B cell (primary cell): ENCODE results near the gene SPEM3. TPM values are rescaled to one million over a fixed set of nuclear protein-coding genes. Genes with fewer than 3 reads are reported as not detected.
A peak's percentile ranks its signal among the peaks of the same experiment; 100 is the strongest.

Experiments used
- ATAC-seq: fragments of 200-7000 bp; cut with Tn5 transposase; one replicate; pipeline ENCODE4 v1.10.0; 2021; ENCODE audit warnings: low read depth, mild to moderate bottlenecking, moderate number of reproducible peaks, moderate library complexity
- CTCF ChIA-PET: fragments of 350-600 bp; sonication (Branson Sonifier 250); formaldehyde crosslinking; loops from one replicate; lab custom pipeline; 2021; ENCODE audit warnings: antibody characterized with exemption, inconsistent platforms; lab: Charles Lee
- POLR2A ChIA-PET: fragments of 350-600 bp; sonication (Branson Sonifier 250); formaldehyde crosslinking; loops from one replicate; lab custom pipeline; 2021; ENCODE audit warnings: antibody characterized with exemption; lab: Charles Lee
- DNase-seq: peaks from one replicate; pipeline ENCODE4 v3.0.0; 2013
- H2AFZ ChIP-seq: 2 replicates; pipeline ENCODE4 v1.6.1; 2012; ENCODE audit warnings: mild to moderate bottlenecking, low read depth, low read length; ENCODE audit not compliant: insufficient read depth, poor library complexity, severe bottlenecking
- H3K27ac ChIP-seq, 2 donors: 1 replicate in 1 of 2; 2 replicates in 1 of 2; pipeline ENCODE4 v1.5.1; 2012 to 2013; ENCODE audit warnings: low read length in 2 of 2, mild to moderate bottlenecking in 2 of 2, moderate library complexity in 1 of 2
- H3K27me3 ChIP-seq, 4 experiments: fragments of 200-600 bp in 1 of 4; sonication (generic) in 1 of 4; replicated peaks in 1 of 4; 1 replicate in 2 of 4; 2 replicates in 2 of 4; pipeline versions ENCODE4 v1.6.1 to v1.7.0; 2013 to 2016; ENCODE audit warnings: low read length in 3 of 4, mild to moderate bottlenecking in 2 of 4, mixed read lengths in 1 of 4, moderate library complexity in 1 of 4; ENCODE audit not compliant: insufficient read depth in 4 of 4, control insufficient read depth in 3 of 4; ENCODE audit errors: control extremely low read depth in 1 of 4
- H3K36me3 ChIP-seq, 2 experiments: replicated peaks in 1 of 2; 1 replicate in 1 of 2; 2 replicates in 1 of 2; pipeline versions ENCODE4 v1.6.1 to v1.7.1; 2013; ENCODE audit warnings: low read length in 1 of 2; ENCODE audit not compliant: insufficient read depth in 2 of 2, control insufficient read depth in 1 of 2; ENCODE audit errors: control extremely low read depth in 1 of 2, extremely low read depth in 1 of 2
- H3K4me1 ChIP-seq, 2 donors: fragments of 200-600 bp in 1 of 2; sonication (generic) in 1 of 2; 1 replicate in 1 of 2; 2 replicates in 1 of 2; pipeline versions ENCODE4 v1.5.1 to v1.6.1; 2013 to 2017; ENCODE audit warnings: low read length in 2 of 2; ENCODE audit not compliant: control insufficient read depth in 2 of 2, insufficient read depth in 2 of 2
- H3K4me2 ChIP-seq: replicated peaks from 2 replicates; pipeline ENCODE3; 2012; ENCODE audit warnings: mild to moderate bottlenecking, low read depth, low read length; ENCODE audit not compliant: poor library complexity, severe bottlenecking
- H3K4me3 ChIP-seq, 5 experiments: fragments of 200-600 bp in 1 of 5; sonication (generic) in 1 of 5; 1 replicate in 3 of 5; 2 replicates in 2 of 5; pipeline versions ENCODE4 v1.5.1 to v1.7.0; 2011 to 2016; ENCODE audit warnings: low read length in 4 of 5, mild to moderate bottlenecking in 4 of 5, low read depth in 2 of 5, control low read depth in 1 of 5, moderate library complexity in 1 of 5; ENCODE audit not compliant: insufficient read depth in 1 of 5; ENCODE audit errors: control extremely low read depth in 1 of 5, extremely low read depth in 1 of 5
- H3K79me2 ChIP-seq: fragments of 200-600 bp; sonication (generic); one replicate; pipeline ENCODE4 v1.6.0; 2016; ENCODE audit warnings: low read length; ENCODE audit not compliant: control insufficient read depth, insufficient read depth
- H3K9ac ChIP-seq: fragments of 200-600 bp; sonication (generic); 2 replicates; pipeline ENCODE4 v1.6.1; 2017; ENCODE audit warnings: mild to moderate bottlenecking, low read length, moderate library complexity
- H3K9me3 ChIP-seq, 3 donors: one replicate each; pipeline versions ENCODE4 v1.6.1 to v1.7.1; 2013; ENCODE audit warnings: low read length in 2 of 3; ENCODE audit not compliant: control insufficient read depth in 2 of 3, insufficient read depth in 1 of 3; ENCODE audit errors: control extremely low read depth in 1 of 3
- H4K20me1 ChIP-seq: 2 replicates; pipeline ENCODE4 v1.6.0; 2012; ENCODE audit warnings: mild to moderate bottlenecking, low read length; ENCODE audit not compliant: insufficient read depth, control insufficient read depth, poor library complexity, severe bottlenecking
- H3K27ac Mint-ChIP-seq: one replicate; pipeline ENCODE4 v1.8.0; 2021; ENCODE audit warnings: mixed read lengths
- H3K27me3 Mint-ChIP-seq: one replicate; pipeline ENCODE4 v1.8.0; 2021; ENCODE audit warnings: mixed read lengths
- H3K4me1 Mint-ChIP-seq: one replicate; pipeline ENCODE4 v1.8.0; 2021; ENCODE audit warnings: mixed read lengths
- H3K4me3 Mint-ChIP-seq: one replicate; pipeline ENCODE4 v1.8.0; 2021; ENCODE audit warnings: mixed read lengths
- H3K9me3 Mint-ChIP-seq: one replicate; pipeline ENCODE4 v1.8.0; 2022; ENCODE audit warnings: mixed read lengths; ENCODE audit not compliant: insufficient read depth
- CTCF ChIP-seq: fragments of 200-600 bp; IDR thresholded peaks from one replicate; pipeline ENCODE4 v1.8.0; 2022; ENCODE audit warnings: antibody characterized with exemption, mild to moderate bottlenecking
- EZH2 ChIP-seq: IDR thresholded peaks from 2 replicates; pipeline ENCODE4 v1.6.1; 2012; ENCODE audit warnings: borderline replicate concordance, low read depth, mild to moderate bottlenecking, moderate library complexity, low read length; ENCODE audit not compliant: insufficient read depth, poor library complexity, severe bottlenecking
- WGBS: methylation state at CpG from one replicate; pipeline ENCODE4 v1.1.5; 2013; ENCODE audit warnings: missing lambda C conversion rate; ENCODE audit not compliant: insufficient coverage; 5-methylcytosine and 5-hydroxymethylcytosine counted together
- intact Hi-C: fragments of 100-400 bp; cut with micrococcal nuclease; formaldehyde crosslinking; loops from one replicate; pipeline ENCODE4 v1.10.0; 2022
- polyA plus RNA-seq: library from polyadenylated mRNA; depleted of rRNA; stranded (reverse); fragments of >200 nt; gene quantifications from 2 replicates; pipeline ENCODE4 v1.2.3, GENCODE V29; 2012
- total RNA-seq, 2 donors: library from RNA; stranded (reverse); fragments of 120-200 nt in 1 of 2; gene quantifications; 1 replicate in 1 of 2; 2 replicates in 1 of 2; pipeline versions ENCODE4 v1.2.3 to v1.2.4, GENCODE V29; 2013 to 2022

Gene SPEM3
- total and polyA plus RNA-seq, 2 donors (not counting 1 experiment from before 2014, with no cell fraction given) = not detected

GRCh38 chr17:7436556-7437368, 8.1 kb downstream of the SPEM3 start:
- TF ChIP-seq CTCF (peak; percentile 82), EZH2 (no peak)
- peaks cover 32% of the 10 kb centered on the region for H3K27me3 Mint-ChIP-seq
- H2AFZ ChIP-seq = no peak overlapping the region
- peak overlapping the region; percentile 12 to 80 for H3K27ac ChIP-seq
- no peaks in the 10 kb centered on the region for H3K36me3 ChIP-seq
- H3K27ac Mint-ChIP-seq = peak overlapping the region; percentile 94
- POLR2A ChIA-PET = interaction anchor here (0.8 to 3.2 kb wide), 13 partner anchors 33 to 250 kb away, joined by 3 to 27 read pairs (median 3); partner anchors contain the start of genes GPS2, POLR2A, SENP3 and SLC35G6
- intact Hi-C loops = loop anchor here (5.0 kb wide), 2 partner anchors 399 to 1949 kb away; partner anchors contain the start of genes DERL2, MIS12 and SLC16A13
- peak overlapping the region; percentile 93 for H3K4me2 ChIP-seq
- H3K4me3 ChIP-seq = peak overlapping the region in 4 of 5 experiments; percentile 77 to 85 (median 79)
- peak; percentile 52 for ATAC-seq
- peaks cover 51 to 53% of the 10 kb centered on the region in 2 donors for H3K4me1 ChIP-seq
- peaks cover 0 to 34% (median 0%) of the 10 kb centered on the region in 3 donors for H3K9me3 ChIP-seq
- H3K4me3 Mint-ChIP-seq = peak overlapping the region; percentile 96
- H3K9me3 Mint-ChIP-seq = no peaks in the 10 kb centered on the region
- peaks cover 0 to 39% (median 28%) of the 10 kb centered on the region in 4 experiments for H3K27me3 ChIP-seq
- H4K20me1 ChIP-seq = peaks cover 49% of the 10 kb centered on the region
- peaks cover 27% of the 10 kb centered on the region for H3K79me2 ChIP-seq
- 21% methylated on average over 92 of the region's 92 CpGs for WGBS
- CTCF ChIA-PET = interaction anchor here (0.6 to 4.2 kb wide), 45 partner anchors 9 to 251 kb away, joined by 3 to 43 read pairs (median 5); partner anchors contain the start of genes ACAP1, CD68, CHRNB1 and MPDU1
- peaks cover 48% of the 10 kb centered on the region for H3K4me1 Mint-ChIP-seq
- peak overlapping the region; percentile 81 for H3K9ac ChIP-seq
- DNase-seq = peak; percentile 87
